Large intestine (tissue), 3 donors: ENCODE results near the gene IFI27L1. TPM values are rescaled to one million over a fixed set of nuclear protein-coding genes. Genes with fewer than 3 reads are reported as not detected.

Source experiments
- DNase-seq, 2 donors: peaks; one replicate each; pipeline versions ENCODE4 v3.0.0 to v3.0.0-alpha.2; 2013
- H3K27ac ChIP-seq: one replicate; pipeline ENCODE4 v1.5.1; 2013; ENCODE audit warnings: low read length
- H3K27me3 ChIP-seq: 2 replicates; pipeline ENCODE4 v1.6.1; 2013; ENCODE audit warnings: low read length; ENCODE audit not compliant: control insufficient read depth, insufficient read depth
- H3K36me3 ChIP-seq: 2 replicates; pipeline ENCODE4 v1.6.1; 2013; ENCODE audit warnings: low read length; ENCODE audit not compliant: control insufficient read depth, insufficient read depth
- H3K4me1 ChIP-seq: one replicate; pipeline ENCODE4 v1.6.1; 2013; ENCODE audit warnings: low read length; ENCODE audit not compliant: control insufficient read depth, insufficient read depth
- H3K4me3 ChIP-seq: one replicate; pipeline ENCODE4 v1.5.1; 2013; ENCODE audit warnings: low read length
- H3K9me3 ChIP-seq: one replicate; pipeline ENCODE4 v1.6.1; 2013; ENCODE audit warnings: mild to moderate bottlenecking, low read depth, low read length, moderate library complexity; ENCODE audit not compliant: control insufficient read depth
- WGBS: methylation state at CpG from one replicate; pipeline ENCODE4 v1.1.5; 2013; ENCODE audit warnings: low lambda C conversion rate; ENCODE audit not compliant: insufficient coverage; 5-methylcytosine and 5-hydroxymethylcytosine counted together
- polyA plus RNA-seq: library from polyadenylated mRNA; unstranded; fragments of 120-200 nt; gene quantifications from one replicate; pipeline ENCODE4 v1.2.1, GENCODE V29; 2013

Gene IFI27L1
- polyA plus RNA-seq, 1 donor = 30.7 TPM

DNA sequence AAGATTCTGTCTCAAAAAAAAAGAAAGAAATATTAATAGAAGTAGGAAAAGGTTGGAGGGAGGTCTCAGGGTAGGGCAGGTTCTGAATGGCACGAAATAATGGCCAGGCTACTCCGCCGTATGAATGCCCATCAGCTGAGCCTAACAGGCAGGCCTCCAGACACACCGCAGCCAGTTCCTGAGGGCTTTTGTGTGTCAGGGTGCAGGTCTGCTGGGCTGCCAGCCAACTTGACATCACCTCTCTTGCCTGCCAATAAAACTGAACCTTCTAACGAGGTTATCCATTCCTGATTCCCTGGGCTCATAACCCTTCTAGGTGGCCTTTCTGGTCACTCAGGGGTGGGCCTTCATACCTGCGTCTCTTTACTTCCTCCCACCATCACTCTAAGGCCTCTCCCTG lies 32.4 kb downstream of the IFI27L1 start:
- no peak overlapping the region for H3K27ac ChIP-seq
- no CpG with 5 or more reads among the region's 6 CpGs for WGBS

DNA sequence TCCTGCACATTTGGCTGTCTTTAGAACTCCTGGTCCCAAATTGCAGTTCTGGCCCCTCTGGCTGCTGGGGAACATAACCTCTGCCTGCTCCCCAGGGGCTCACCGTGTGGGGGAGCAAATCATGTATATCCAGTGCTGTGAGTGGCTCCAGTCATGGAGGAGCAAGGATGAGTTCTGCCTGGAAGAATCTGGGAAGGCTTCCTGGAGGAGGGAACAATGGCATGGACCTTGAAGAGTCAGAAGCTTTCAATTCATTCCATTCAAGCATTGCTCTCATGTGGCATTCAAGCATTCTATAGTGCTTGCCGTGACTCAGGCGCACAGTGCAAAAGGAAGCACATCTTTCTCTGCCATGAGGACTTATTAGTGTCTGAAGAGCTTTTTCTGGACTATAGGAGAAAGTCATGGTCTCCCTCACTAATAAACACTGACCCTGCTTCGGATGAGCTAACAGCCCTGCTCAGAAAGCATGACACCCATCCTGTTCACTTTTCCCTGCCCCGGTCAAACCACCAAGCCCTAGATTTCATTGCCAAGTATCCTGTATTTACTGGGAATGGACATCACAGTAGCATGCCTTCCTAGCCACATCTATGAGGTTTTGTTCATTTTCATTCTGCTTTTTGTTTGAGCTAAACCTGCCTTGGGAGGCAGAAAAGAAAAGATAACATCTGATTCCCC lies 32.9 kb downstream of the IFI27L1 start:
- Histone ChIP-seq H3K27me3 (no peaks in the 10 kb centered on the region), H3K4me3 (no peak overlapping the region), H3K27ac (no peak overlapping the region), H3K9me3 (no peaks in the 10 kb centered on the region), H3K4me1 (peaks cover 11% of the 10 kb centered on the region), H3K36me3 (no peaks in the 10 kb centered on the region)
- WGBS = 100% methylated on average over 1 of the region's 5 CpGs
- DNase-seq = no peak

More for the DNA sequence above, 32.4 kb downstream of the IFI27L1 start:
- no peaks in the 10 kb centered on the region for H3K36me3 ChIP-seq
- DNase-seq = no peak
- H3K4me3 ChIP-seq = no peak overlapping the region
- no peaks in the 10 kb centered on the region for H3K9me3 ChIP-seq
- H3K4me1 ChIP-seq = peaks cover 11% of the 10 kb centered on the region
- H3K27me3 ChIP-seq = no peaks in the 10 kb centered on the region

DNA sequence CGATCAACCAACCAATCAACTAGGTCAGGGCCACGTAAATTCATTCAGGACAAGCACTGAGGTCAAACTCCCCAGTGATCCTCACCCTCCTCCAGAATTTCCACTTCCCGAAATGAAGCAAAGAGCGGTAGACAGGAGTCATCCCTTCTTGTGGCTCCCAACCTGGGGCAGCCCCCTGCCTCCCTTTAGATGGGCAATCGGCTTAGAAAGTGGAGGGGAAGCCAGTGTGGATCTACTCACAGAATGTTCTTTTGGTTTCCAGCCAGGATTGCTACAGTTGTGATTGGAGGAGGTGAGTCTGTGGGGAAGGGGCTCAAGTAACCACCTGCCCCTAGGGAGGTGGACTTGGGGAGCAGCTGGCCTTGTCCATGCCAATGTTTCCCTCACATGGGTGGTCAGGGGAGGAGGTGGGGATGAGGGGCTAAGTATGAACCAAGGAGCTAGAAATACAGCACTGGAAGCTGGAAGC lies 33.5 kb downstream of the IFI27L1 start:
- Histone ChIP-seq H3K4me1 (peaks cover 11% of the 10 kb centered on the region), H3K36me3 (no peaks in the 10 kb centered on the region), H3K9me3 (no peaks in the 10 kb centered on the region), H3K4me3 (no peak overlapping the region), H3K27ac (no peak overlapping the region), H3K27me3 (no peaks in the 10 kb centered on the region)
- WGBS = no CpG with 5 or more reads among the region's 5 CpGs
- no peak for DNase-seq

DNA sequence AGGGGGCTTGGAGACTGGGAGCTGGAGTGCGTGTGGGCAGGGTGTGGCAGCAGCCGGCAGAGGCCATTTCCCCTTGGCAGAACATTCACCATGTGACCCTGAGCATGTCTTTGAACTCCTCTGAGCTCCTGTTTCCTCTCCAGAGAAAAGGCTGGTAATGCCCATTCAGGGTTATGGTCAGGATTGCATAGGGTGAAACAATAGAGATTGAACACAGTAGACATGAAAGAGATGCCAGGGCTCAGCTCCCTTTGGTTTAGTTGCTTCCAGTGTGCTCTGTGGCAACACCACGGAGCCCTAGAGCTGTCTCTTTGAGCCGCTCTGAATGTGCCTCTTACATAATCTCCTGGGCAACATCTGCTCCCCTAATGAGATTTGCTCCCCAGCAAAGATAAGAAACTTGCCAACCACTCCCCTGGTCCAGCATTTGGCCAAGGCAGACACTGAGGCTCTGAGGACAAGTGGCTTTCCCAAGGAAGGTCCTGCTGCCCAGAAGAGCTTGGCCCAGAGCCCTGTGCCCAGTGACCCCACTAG lies 34.0 kb downstream of the IFI27L1 start:
- Histone ChIP-seq H3K36me3 (no peaks in the 10 kb centered on the region), H3K9me3 (no peaks in the 10 kb centered on the region), H3K4me3 (no peak overlapping the region), H3K27me3 (no peaks in the 10 kb centered on the region), H3K27ac (no peak overlapping the region), H3K4me1 (peaks cover 11% of the 10 kb centered on the region)
- peak in 1 of 2 donors; percentile 62 for DNase-seq
- WGBS = no CpG with 5 or more reads among the region's 4 CpGs

DNA sequence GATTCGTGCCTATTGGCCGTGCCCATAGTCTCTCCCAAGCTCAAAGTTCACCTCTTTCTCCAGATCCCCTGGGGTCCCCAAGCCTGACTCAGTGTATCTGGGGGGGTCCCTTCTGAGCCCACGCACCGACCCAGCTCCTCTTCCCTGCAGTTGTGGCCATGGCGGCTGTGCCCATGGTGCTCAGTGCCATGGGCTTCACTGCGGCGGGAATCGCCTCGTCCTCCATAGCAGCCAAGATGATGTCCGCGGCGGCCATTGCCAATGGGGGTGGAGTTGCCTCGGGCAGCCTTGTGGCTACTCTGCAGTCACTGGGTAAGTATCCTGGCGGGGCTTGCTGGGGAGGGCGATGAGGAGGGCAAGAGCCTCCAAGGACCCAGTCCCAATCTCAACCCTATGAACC lies 34.5 kb downstream of the IFI27L1 start:
- DNase-seq = no peak
- no peaks in the 10 kb centered on the region for H3K27me3 ChIP-seq
- no peak overlapping the region for H3K4me3 ChIP-seq
- H3K4me1 ChIP-seq = peaks cover 11% of the 10 kb centered on the region
- H3K36me3 ChIP-seq = no peaks in the 10 kb centered on the region
- H3K9me3 ChIP-seq = no peaks in the 10 kb centered on the region
- no peak overlapping the region for H3K27ac ChIP-seq
- no CpG with 5 or more reads among the region's 15 CpGs for WGBS

DNA sequence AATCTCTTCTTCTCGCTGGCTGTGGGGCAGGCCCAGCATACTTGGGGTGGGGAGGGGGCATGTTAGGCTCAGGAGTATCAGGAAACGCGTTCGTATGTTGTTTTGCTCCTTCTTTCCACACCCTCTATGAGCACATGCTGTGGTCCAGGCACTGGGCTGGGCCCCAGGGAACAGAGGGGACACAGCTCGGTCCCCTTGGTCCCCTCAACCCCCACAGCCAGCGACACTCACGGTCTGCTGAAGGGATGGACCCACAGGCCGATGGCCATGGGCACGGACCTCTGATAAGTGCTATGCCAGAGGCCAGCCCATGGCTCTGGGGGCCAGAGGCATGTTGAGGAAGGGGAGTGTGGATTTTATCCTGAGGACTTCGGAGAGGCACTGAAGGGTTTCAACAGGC lies 35.6 kb downstream of the IFI27L1 start:
- Histone ChIP-seq H3K4me3 (no peak overlapping the region), H3K36me3 (no peaks in the 10 kb centered on the region), H3K4me1 (peaks cover 11% of the 10 kb centered on the region), H3K27me3 (no peaks in the 10 kb centered on the region), H3K27ac (no peak overlapping the region), H3K9me3 (no peaks in the 10 kb centered on the region)
- no CpG with 5 or more reads among the region's 10 CpGs for WGBS
- DNase-seq = no peak

DNA sequence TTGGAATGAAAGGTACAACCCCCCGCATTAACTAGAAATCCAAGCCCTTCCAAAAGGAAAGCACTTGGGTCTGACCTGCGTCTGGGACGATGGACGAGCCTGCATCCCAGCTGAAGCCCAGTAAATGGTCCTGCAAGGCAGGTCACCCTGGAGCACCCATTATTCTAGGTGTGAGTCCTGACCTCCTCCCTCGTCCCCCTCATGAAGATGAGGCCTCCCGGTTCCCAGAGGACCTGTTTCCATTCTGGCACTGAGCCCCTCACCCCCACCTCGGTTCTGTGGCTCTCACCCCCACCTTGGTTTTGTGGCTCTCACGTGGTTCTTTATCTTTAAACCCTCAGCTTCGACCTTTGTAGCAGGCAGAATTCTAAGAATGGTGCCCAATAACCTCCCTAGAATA lies 36.7 kb downstream of the IFI27L1 start:
- peaks cover 11% of the 10 kb centered on the region for H3K4me1 ChIP-seq
- H3K4me3 ChIP-seq = no peak overlapping the region
- no peak overlapping the region for H3K27ac ChIP-seq
- DNase-seq = peak in 1 of 2 donors; percentile 58
- WGBS = no CpG with 5 or more reads among the region's 9 CpGs
- H3K27me3 ChIP-seq = no peaks in the 10 kb centered on the region
- H3K36me3 ChIP-seq = no peaks in the 10 kb centered on the region
- no peaks in the 10 kb centered on the region for H3K9me3 ChIP-seq

DNA sequence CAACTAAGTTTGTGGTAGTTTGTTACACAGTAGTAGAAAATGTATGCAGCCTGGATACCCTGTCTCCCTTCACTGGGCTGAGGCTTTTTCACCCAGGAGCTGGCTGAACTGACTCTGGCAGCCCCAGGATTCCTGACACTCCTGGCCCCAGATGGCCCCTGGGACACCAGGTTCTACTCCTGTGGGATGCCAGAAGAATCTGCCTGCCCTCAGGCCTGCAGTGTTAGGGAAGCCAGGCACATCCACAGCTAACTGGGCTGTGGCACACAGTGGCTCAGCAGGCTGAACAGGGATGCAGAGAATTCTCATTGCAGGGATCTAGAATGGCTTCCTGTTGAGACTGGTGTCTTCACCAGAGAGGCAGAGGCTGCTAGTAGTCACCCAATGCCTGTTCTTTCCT lies 38.0 kb downstream of the IFI27L1 start:
- Histone ChIP-seq H3K4me1 (peaks cover 11% of the 10 kb centered on the region), H3K4me3 (no peak overlapping the region), H3K27ac (no peak overlapping the region), H3K9me3 (no peaks in the 10 kb centered on the region), H3K36me3 (no peaks in the 10 kb centered on the region), H3K27me3 (no peaks in the 10 kb centered on the region)
- no peak for DNase-seq

DNA sequence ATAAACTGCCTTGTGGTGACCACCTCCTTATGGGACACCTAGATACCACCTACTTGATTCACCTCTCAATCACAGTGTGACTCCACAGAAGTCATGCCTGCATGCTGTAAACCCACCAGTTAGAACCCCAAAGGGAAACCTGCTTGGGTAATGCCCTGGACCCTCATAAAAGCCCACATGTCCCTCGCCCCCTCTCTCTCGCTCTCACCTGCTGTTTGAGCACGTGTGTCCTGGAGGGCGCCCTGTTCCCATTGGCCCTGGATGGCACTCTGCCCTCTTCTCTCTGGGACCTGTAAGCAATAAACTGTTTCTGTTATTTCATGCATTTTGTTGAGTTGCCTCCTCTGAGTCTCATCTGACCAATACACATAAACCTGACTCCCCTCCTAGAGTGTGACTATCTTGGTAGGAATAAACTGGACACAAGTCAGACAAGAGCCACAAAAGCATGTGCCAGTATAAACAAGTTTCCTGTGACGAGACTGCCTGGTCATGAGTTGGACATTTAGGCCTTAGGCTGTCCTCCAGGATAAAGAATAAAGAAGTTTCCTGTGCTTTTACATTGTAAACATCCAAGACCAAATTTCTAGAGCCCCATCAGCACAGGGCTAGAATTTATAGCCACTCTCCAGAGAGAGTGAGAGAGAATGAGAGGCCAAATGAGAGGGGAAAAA lies 39.7 kb downstream of the IFI27L1 start:
- H3K27me3 ChIP-seq = no peaks in the 10 kb centered on the region
- no peaks in the 10 kb centered on the region for H3K9me3 ChIP-seq
- no peak overlapping the region for H3K27ac ChIP-seq
- no peak for DNase-seq
- peaks cover 5% of the 10 kb centered on the region for H3K4me1 ChIP-seq
- WGBS = no CpG with 5 or more reads among the region's 5 CpGs
- no peaks in the 10 kb centered on the region for H3K36me3 ChIP-seq
- H3K4me3 ChIP-seq = no peak overlapping the region

DNA sequence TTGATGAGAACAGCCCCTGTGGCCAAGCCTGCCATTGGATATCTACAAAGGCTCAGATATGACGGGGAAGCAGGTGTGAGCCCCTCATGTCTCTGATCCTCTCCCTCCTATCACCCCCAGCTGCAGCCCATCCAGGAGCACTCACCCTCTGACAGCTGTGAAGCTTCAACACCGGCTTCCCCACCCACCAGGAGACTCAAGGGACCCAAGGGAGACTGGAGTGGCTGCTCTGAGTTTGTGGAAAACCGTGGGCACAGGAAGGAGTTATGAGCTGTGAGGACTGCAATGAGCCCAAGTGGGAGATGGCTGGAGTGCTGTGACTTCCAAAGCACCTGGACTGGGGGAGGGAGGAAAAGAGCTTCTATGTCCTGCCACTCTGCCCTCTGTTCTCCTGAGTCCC lies 40.4 kb downstream of the IFI27L1 start:
- no peak overlapping the region for H3K27ac ChIP-seq
- WGBS = no CpG with 5 or more reads among the region's 3 CpGs
- no peaks in the 10 kb centered on the region for H3K27me3 ChIP-seq
- peaks cover 2% of the 10 kb centered on the region for H3K36me3 ChIP-seq
- peaks cover 5% of the 10 kb centered on the region for H3K4me1 ChIP-seq
- H3K4me3 ChIP-seq = no peak overlapping the region
- no peaks in the 10 kb centered on the region for H3K9me3 ChIP-seq
- DNase-seq = no peak
